GM13977 (cell line): ENCODE results near the gene CPNE9.

Source experiments
- DNase-seq: peaks from one replicate; pipeline ENCODE4 v3.0.0; 2012; ENCODE audit warnings: low spot score
- in situ Hi-C: fragments of 300-500 bp; cut with MboI; formaldehyde crosslinking; loops from one replicate; pipeline ENCODE4 v1.12.0; 2022; ENCODE audit warnings: low sequenced_read_pairs, low pct_unique_long_range_greater_than_20kb, mixed read lengths, inconsistent platforms; ENCODE audit not compliant: unreplicated experiment
- TF ChIP-seq, protein P1 (sequence below): IDR thresholded peaks from 2 replicates; pipeline ENCODE4 v1.5.1; 2012; ENCODE audit warnings: mild to moderate bottlenecking, control low read depth; ENCODE audit not compliant: insufficient read depth; ENCODE audit errors: extremely low read depth, missing control alignments

Gene CPNE9

DNA sequence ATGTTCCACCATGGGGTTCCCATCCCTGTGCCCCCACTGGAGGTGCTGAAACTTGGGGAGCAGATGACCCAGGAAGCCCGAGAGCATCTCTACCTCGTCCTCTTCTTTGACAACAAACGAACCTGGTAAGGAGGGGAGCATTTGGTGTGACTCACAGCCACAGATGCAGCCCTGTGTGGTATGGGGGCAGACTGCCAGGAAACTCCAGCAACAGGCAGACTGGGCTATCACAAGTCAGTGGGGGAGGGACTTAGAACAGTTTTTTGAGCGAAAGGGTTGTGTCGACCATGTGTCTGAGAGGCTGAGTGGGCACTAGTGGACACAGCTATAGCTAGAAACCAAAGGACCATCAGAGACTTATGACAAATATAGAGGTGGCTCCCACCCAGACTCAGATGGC lies 42.7 kb downstream of the CPNE9 start:
- no peak for DNase-seq
- in situ Hi-C loops = no loop called here
- TF ChIP-seq, protein P1, sequence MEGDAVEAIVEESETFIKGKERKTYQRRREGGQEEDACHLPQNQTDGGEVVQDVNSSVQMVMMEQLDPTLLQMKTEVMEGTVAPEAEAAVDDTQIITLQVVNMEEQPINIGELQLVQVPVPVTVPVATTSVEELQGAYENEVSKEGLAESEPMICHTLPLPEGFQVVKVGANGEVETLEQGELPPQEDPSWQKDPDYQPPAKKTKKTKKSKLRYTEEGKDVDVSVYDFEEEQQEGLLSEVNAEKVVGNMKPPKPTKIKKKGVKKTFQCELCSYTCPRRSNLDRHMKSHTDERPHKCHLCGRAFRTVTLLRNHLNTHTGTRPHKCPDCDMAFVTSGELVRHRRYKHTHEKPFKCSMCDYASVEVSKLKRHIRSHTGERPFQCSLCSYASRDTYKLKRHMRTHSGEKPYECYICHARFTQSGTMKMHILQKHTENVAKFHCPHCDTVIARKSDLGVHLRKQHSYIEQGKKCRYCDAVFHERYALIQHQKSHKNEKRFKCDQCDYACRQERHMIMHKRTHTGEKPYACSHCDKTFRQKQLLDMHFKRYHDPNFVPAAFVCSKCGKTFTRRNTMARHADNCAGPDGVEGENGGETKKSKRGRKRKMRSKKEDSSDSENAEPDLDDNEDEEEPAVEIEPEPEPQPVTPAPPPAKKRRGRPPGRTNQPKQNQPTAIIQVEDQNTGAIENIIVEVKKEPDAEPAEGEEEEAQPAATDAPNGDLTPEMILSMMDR = no peak

DNA sequence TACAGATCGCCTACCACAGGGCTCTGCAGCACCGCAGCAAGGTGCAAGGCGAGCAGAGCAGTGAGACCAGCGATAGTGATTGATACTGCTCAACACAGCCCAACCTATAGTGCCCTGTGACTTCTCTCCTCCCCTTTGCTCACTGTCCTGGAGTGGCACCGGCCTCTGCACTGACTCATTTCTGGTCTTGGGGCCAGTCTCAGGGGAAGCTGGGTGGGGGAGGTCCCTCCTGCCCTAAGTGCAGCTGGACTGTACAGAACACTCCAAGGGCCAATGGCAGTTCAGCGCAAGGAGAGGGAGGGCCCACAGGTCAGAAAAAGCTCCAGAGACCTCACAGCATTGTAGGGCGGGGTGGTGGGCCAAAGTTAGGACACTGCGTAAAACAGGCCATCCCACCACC lies 43.6 kb downstream of the CPNE9 start:
- no peak for DNase-seq
- TF ChIP-seq, protein P1 = no peak
- in situ Hi-C loops = no loop called here

DNA sequence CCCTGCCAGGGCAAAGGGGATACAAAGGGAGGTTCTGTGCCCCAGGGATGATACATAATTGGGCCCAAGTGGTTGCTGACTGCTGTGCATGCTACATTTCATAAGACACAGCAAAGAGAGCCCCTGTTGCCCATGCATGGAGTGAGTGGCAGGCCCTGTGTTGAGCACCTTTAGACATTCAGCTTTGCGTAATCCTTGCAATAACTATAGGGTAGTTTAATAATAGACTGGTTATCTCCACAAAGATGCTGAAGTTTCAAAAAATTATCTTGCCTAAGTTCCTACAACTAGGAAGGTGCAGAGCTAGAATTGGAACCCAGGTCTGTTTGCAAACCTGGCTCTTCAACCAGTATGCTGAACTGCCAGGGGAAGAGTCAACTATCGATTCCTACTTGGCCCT lies 44.4 kb downstream of the CPNE9 start:
- TF ChIP-seq, protein P1 = no peak
- in situ Hi-C loops = no loop called here
- no peak for DNase-seq

DNA sequence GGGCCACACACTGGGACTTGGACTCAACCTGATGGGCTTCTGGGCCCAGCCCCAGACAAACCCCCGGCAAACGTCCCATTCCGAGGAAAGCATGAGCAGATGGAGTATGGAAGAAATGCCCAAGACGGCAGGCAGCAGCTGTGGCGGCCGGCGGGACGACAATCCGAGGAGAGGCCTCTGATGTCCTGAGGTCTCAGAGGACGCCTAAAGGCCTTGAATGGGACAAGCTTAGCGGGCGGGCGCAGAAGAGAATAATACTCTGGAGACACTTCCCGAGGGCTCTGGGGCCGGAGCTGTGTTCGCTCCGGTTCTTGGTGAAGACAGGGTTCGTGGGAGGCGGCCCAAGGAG lies 45.6 kb downstream of the CPNE9 start:
- TF ChIP-seq, protein P1 = no peak
- DNase-seq = no peak
- in situ Hi-C loops = no loop called here

DNA sequence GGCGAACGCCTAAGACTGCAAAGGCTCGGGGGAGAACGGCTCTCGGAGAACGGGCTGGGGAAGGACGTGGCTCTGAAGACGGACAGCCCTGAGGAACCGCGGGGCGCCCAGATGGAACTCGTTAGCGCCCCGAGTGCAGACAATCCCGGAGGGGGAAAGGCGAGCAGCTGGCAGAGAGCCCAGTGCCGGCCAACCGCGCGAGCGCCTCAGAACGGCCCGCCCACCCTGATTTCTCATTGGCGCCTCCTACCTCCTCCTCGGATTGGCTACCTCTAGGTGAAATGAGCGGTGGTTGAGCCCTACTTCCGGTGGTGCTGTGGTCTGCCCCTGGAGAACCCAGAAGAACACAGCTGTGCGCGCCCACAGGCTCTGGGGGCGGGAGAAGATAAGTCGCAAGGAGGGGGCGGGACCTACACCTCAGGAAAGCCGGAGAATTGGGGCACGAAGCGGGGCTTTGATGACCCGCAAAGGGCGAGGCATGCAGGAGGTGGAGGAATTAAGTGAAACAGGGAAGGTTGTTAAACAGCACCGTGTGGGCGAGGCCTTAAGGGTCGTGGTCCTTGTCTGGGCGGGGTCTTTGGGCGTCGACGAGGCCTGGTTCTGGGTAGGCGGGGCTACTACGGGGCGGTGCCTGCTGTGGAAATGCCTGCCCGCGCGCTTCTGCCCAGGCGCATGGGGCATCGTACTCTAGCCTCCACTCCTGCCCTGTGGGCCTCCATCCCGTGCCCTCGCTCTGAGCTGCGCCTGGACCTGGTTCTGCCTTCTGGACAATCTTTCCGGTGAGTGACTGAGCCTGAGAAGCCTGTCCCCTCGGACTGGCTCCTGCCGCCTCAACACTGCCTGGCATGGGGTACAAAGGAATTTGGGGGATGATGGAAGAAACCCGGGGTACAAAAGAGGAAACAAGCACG lies 46.3 kb downstream of the CPNE9 start, which contains the start of gene OGG1:
Gene OGG1, plus strand, starts transcription at position 308 of the 911 bp plus-strand sequence. Its CDS starts 335 bp downstream, at position 643.
- peak; percentile 97 for DNase-seq
- TF ChIP-seq, protein P1 = no peak
- in situ Hi-C loops = no loop called here

DNA sequence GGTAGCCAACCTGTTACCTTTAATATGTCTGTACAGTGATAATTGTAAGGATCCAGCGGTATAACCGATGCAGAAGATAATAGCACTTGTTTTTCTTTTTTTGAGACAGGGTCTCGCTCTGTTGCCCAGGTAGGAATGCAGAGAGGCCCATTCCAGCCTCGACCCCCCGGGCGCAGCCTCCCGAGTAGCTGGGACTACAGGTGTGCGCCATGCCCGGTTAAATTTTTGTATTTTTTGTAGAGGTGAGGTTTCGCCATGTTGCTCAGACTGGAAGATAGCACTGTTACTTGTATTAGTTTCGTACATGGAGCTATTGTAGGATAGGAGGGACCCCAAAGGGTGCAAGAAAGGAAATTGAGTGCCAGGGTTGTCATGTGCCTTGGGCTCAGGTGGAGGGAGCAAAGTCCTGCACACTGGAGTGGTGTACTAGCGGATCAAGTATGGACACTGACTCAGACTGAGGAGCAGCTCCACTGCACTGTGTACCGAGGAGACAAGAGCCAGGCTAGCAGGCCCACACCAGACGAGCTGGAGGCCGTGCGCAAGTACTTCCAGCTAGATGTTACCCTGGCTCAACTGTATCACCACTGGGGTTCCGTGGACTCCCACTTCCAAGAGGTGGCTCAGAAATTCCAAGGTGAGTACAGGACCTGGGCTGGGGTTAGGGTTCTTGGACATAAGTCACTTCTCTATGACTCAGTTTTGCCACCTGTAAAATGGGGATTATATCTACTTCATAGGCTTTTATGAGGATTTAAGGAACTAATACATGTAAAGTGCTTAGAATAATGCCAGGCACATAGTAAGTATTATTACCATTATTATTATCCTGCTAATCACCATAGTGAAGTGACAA lies 47.2 kb downstream of the CPNE9 start:
- in situ Hi-C loops = no loop called here
- TF ChIP-seq, protein P1 = no peak
- DNase-seq = peak; percentile 45
